Type B pancreatic cell (in vitro differentiated cells): ENCODE data around the gene ASB9. TPM values are rescaled to one million over a fixed set of nuclear protein-coding genes. Genes with fewer than 3 reads are reported as not detected.
"Not testable (repeated sequence)": the region's sequence is repeated elsewhere in the genome, so short reads cannot be mapped to it uniquely, and the experiment has no call there.

Source experiments
- DNase-seq: peaks from one replicate; pipeline ENCODE4 v3.0.0; 2021; ENCODE audit warnings: mixed read lengths; ENCODE audit not compliant: unreplicated experiment; ENCODE audit errors: extremely low spot score
- H3K27ac Mint-ChIP-seq: 2 replicates; pipeline ENCODE4 v1.8.0; 2021; ENCODE audit warnings: mild to moderate bottlenecking, mixed read lengths
- H3K27me3 Mint-ChIP-seq: 2 replicates; pipeline ENCODE4 v1.8.0; 2021; ENCODE audit warnings: mixed read lengths
- H3K36me3 Mint-ChIP-seq: 2 replicates; pipeline ENCODE4 v1.8.0; 2021; ENCODE audit warnings: mixed read lengths
- H3K4me1 Mint-ChIP-seq: one replicate; pipeline ENCODE4 v1.8.0; 2021; ENCODE audit warnings: mixed read lengths; ENCODE audit not compliant: unreplicated experiment
- H3K4me3 Mint-ChIP-seq: 2 replicates; pipeline ENCODE4 v1.8.0; 2021; ENCODE audit warnings: mild to moderate bottlenecking, mixed read lengths
- H3K9me3 Mint-ChIP-seq: 2 replicates; pipeline ENCODE4 v1.8.0; 2021; ENCODE audit warnings: mixed read lengths
- CTCF ChIP-seq: fragments of 200-600 bp; sonication (generic); conservative IDR thresholded peaks from 2 replicates; pipeline ENCODE4 v1.5.0; 2021; ENCODE audit warnings: antibody characterized with exemption, mild to moderate bottlenecking
- total RNA-seq: library from RNA; stranded (reverse); gene quantifications from 2 replicates; pipeline ENCODE4 v1.2.1, GENCODE V29; 2021; ENCODE audit warnings: low replicate concordance

ASB9 gene
- total RNA-seq, 1 donor from 2014 or later: 2.0 TPM

- no peak overlapping the region for H3K4me3 Mint-ChIP-seq
- no peak for TF ChIP-seq CTCF
- no peak for DNase-seq
- no peak overlapping the region for H3K27ac Mint-ChIP-seq
- H3K9me3 Mint-ChIP-seq: no peaks in the 10 kb centered on the region
- H3K27me3 Mint-ChIP-seq: no peaks in the 10 kb centered on the region
- H3K36me3 Mint-ChIP-seq: no peaks in the 10 kb centered on the region
- H3K4me1 Mint-ChIP-seq: no peaks in the 10 kb centered on the region
Measured at GRCh38 chrX:15200871-15201270, 69.0 kb downstream of the ASB9 start.

DNA sequence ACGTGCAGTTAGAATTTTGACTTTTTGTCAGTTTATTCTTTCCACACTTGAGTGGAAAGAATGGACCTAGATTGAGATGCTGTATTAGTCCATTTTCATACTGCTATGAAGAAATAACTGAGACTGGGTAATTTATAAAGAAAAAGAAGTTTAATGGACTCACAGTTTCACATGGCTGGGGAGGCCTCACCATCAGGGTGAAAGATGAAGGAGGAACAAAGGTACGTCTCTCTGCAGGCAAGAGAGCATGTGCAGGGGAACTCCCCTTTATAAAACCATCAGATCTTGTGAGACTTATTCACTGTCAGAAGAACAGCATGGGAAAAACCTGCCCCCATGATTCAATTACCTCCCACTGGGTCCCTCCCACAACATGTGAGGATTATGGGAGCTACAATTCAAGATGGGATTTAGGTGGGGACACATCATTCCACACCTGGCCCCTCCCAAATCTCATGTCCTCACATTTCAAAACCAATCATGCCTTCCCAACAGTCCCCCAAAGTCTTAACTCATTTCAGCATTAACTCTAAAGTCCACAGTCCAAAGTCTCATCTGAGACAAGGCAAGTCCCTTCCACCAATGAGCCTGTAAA, 71.2 kb downstream of the ASB9 start:
- H3K36me3 Mint-ChIP-seq, H3K27me3 Mint-ChIP-seq: not testable (repeated sequence)

GRCh38 chrX:15194146-15194545, 75.7 kb downstream of the ASB9 start:
- Mint-ChIP-seq H3K4me1 (no peaks in the 10 kb centered on the region), H3K4me3 (no peak overlapping the region), H3K36me3 (no peaks in the 10 kb centered on the region), H3K27ac (no peak overlapping the region), H3K9me3 (no peaks in the 10 kb centered on the region), H3K27me3 (no peaks in the 10 kb centered on the region)
- no peak for DNase-seq
- no peak for TF ChIP-seq CTCF

More for the DNA sequence above, 71.2 kb downstream of the ASB9 start:
- not testable (repeated sequence) for DNase-seq, H3K9me3 Mint-ChIP-seq, H3K4me3 Mint-ChIP-seq, H3K27ac Mint-ChIP-seq, H3K4me1 Mint-ChIP-seq

Other genes starting within 250 kb of the ASB9 start
- gene ASB11, start 45.6 kb upstream of the ASB9 start, total RNA-seq: 0.14 TPM in 1 of 2 replicates, not detected in the other
- 17.2 and 34.6 TPM in 2 replicates for gene PIGA, start 65.4 kb upstream of the ASB9 start, total RNA-seq
- 0.83 and 20.5 TPM in 2 replicates for gene VEGFD, start 114.3 kb upstream of the ASB9 start, total RNA-seq
- gene PIR, start 223.2 kb upstream of the ASB9 start, total RNA-seq: 23.6 and 36.2 TPM in 2 replicates
- 0.24 TPM in 1 of 2 replicates, not detected in the other for gene BMX, start 230.7 kb upstream of the ASB9 start, total RNA-seq